Forelimb muscle (tissue), 1 donor: ENCODE results near the gene PPM1N. TPM values are rescaled to one million over a fixed set of nuclear protein-coding genes. Genes with fewer than 3 reads are reported as not detected.
A peak's percentile ranks its signal among the peaks of the same experiment; 100 is the strongest.

ENCODE experiments used
- DNase-seq: peaks from one replicate; pipeline ENCODE4 v3.0.0-alpha.2; 2013; ENCODE audit warnings: low read depth
- polyA plus RNA-seq: library from polyadenylated mRNA; unstranded; fragments of 120-200 nt; gene quantifications from one replicate; pipeline ENCODE4 v1.2.1, GENCODE V29; 2013; ENCODE audit not compliant: insufficient read length

The PPM1N gene
- polyA plus RNA-seq, 1 donor: 1.0 TPM

GRCh38 chr19:45488708-45489107 is 9.5 kb upstream of the PPM1N start:
- no peak for DNase-seq

DNA sequence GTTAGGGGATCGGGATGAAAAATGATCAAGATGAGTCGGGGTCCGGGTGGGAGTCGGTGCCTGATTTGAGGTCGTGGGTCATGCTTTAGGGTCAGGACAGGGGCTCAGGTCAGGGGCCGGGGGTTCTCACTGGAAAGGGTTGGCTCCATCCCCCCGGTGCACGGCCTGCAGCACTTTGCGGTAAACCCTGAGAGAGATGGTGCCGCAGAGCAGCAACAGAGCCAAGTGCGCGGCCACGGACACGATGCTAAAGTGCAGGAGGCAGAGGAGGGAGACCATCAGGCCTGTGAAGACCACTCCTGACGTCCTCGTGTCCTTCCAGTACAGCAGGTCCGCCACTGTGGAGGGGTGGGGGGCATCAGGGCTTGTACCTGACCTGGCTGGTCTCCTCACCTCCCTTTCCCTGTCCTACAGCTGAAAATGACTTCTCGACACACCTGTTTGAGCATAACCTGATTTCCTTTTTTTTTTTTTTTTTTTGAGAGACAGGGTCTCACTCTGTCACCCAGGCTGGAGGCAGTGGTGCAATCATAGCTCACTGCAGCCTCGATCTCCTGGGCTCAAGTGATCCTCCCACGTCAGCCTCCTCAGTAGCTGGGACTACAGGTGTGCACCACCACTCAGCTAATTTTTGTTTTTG is 8.9 kb upstream of the PPM1N start:
- DNase-seq: no peak

- DNase-seq: no peak
Observed at GRCh38 chr19:45492137-45492626, 6.1 kb upstream of the PPM1N start.

GRCh38 chr19:45492627-45493470 is 5.4 kb upstream of the PPM1N start:
- DNase-seq: peak; percentile 75

GRCh38 chr19:45494261-45494916 is 3.9 kb upstream of the PPM1N start:
- no peak for DNase-seq

- no peak for DNase-seq
Observed at GRCh38 chr19:45495178-45495577, 3.1 kb upstream of the PPM1N start.

GRCh38 chr19:45496349-45496953 is 1.8 kb upstream of the PPM1N start:
- no peak for DNase-seq

- DNase-seq: no peak
Observed at GRCh38 chr19:45497791-45498190, 452 bp upstream of the PPM1N start.

GRCh38 chr19:45499196-45500180 is 1.2 kb downstream of the PPM1N start:
- no peak for DNase-seq

DNA sequence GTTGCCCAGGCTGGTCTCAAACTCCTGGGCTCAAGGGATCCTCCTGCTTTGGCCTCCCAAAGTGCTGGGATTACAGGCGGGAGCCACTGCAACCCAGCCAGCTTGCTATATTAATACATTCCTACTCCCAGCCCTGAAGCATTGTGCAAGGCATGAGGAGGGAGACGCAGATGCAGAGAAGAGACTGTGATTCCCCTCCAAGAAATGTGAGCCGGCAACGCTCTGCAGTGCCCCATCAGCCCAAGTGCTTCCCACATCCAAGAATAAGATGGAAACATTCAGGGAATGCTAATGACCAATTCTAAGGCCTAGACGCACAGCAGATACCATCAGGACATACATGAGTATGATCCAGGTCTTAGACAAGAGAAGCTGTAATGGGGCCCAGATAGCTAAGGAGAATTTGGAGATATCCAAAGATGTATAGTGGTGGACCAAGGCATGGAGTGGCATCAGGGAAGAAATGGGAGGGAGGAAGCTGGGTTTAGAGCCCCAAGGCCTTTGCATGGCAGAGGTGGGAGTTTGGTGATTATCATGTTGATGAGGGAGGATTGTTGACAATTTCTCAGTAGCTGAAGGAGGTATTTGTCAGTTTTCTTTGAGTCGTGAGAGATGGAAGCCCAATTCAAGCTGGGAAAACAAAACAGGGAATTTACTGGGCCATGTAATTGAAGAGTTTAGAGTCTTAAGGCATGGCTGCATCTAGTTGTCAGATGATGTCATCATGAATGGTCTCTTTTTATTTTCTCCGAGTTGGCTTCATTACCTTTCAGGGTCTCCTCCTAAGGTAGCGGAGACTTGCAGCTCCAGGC is 2.9 kb downstream of the PPM1N start:
- no peak for DNase-seq

DNA sequence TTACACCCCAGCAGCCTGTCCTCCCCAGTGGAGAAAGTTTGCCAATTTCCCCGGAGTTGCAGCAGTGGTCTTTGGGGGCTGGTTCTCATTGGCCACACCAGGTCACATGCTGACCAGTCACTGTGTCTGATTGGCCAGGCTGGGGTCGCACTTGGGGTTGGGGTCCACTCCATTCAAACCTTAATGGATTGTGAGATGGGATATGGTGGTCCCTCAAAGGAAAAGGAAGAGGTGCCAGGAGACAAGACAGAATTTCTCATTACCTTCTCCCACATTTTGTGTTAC is 3.4 kb downstream of the PPM1N start:
- DNase-seq: no peak

DNA sequence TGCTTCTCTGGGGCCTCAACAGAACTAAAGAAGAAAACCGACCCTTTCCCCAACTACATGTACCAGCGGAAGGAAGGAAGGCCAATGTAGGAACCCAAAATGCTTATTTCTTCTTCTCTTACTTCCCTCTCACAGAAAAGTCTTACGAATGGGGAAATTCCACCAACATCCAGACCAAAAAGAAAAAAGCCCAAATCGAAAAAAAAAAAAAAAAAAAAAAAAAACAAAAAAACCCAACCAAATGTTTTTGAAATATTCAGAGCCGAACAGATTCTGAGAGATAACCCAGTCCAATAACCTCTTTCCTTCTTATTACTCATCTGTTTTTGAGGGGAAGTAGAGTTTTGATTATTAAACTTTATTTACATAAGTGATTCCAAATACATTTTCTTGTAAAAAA is 3.9 kb downstream of the PPM1N start:
- DNase-seq: no peak

DNA sequence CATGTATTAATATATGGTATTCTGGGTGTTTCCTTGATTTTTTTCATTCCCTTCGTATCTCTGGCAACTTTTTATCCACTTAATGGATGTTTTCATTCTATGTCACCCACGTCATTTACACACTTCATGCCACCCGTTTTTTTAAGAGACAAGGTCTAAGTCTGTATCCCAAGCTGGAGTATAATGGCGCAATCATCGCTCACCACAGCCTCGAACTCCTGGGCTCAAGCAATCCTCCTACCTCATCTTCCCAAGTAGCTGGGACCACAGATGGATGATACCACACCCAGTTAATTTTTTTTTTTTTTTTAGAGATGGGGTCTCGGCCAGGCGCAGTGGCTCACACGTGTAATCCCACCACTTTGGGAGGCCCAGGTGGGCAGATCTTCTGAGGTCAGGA is 5.7 kb downstream of the PPM1N start:
- DNase-seq: no peak

- no peak for DNase-seq
Observed at GRCh38 chr19:45505151-45505995, 7.1 kb downstream of the PPM1N start.

DNA sequence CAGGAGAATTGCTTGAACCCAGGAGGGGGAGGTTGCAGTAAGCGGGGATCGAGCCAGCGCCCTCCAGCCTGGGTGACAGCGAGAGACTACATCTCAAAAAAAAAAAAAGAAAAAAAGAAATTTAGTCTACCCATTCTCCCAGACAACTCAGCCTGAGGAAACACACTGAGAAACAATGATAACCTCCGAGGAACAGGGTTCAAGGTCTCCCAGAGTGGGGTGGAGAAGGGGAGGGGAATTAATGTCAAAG is 7.7 kb downstream of the PPM1N start:
- DNase-seq: no peak

GRCh38 chr19:45506246-45506988 is 8.2 kb downstream of the PPM1N start:
- DNase-seq: no peak

DNA sequence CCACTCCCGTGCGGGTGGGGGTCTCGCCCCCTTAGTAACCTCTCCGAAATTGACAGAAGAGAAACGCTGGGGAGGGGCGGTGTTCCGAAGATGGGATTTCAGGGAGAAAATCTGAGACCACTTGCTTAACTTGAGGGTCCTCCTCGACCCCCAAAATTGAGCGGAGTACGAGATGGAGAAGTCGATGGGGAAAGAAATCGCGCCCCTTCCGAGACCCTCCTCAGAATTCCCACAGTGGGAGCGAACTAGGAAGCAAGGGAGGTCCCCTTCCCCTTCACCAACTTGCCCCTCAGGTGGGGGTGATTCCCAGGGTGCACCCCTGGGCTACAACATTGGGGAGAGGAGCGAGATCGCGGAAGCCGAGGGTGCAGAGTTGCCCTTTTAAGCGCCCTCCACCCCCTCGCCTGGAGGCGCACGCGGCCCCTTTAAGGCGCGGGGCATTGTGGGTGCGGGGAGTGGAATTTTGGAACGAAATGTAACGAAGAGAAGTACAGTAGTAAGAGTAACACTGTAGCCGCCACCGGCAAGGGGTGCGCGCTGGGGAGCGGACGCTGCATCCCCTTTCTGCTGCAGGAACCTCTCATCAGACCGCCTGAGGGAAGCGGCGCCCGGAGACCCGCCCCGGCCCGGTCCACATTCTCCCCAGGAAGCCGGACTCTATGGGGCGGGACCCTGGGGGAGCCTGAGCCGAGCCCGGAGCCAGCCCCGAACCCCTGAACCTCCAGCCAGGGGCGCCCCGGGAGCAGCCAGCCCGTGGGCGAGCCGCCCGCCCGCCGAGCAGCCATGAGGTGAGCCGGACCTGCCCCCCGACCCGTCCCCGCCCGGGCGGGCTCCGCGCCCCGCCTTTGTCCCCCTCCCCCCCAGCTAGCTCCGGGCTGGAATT is 9.0 kb downstream of the PPM1N start, which contains the start of gene VASP:
Gene VASP, plus strand, starts transcription at position 491 of the 883 bp plus-strand sequence. Its CDS starts 293 bp downstream, at position 784.
- DNase-seq: no peak
